Stimulated activated CD8-positive, alpha-beta memory T cell treated with anti-CD3 and anti-CD28 coated beads, Interleukin-15, amount 100 ng/mL, for 4 hours (primary cell): Measurements from ENCODE around the gene FBRSL1.

Source experiments
- DNase-seq, 2 donors: peaks; one replicate each; pipeline ENCODE4 v3.0.0-alpha.2; 2020; ENCODE audit warnings: low read depth in 2 of 2

The FBRSL1 gene

DNA sequence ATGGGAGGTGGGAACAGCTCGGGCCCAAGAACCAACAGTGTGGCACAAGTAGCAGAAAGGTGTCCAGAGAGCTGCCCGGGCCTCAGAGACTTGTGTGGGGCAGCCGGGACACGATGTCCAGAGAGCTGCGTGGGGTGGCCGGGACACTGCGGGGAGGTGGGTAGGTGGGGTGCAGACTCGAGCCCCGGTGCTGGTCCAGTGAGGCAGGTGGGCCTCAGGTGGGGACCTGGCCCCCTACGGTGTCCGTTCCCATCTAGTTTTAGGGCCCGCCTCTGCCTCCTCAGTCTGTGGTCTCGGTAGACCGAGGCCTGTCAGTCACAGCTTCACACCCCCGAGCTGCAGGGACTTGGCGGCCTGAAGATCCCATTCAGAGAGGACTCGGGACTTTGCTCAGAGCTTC is 6.3 kb upstream of the FBRSL1 start:
- DNase-seq = no peak

DNA sequence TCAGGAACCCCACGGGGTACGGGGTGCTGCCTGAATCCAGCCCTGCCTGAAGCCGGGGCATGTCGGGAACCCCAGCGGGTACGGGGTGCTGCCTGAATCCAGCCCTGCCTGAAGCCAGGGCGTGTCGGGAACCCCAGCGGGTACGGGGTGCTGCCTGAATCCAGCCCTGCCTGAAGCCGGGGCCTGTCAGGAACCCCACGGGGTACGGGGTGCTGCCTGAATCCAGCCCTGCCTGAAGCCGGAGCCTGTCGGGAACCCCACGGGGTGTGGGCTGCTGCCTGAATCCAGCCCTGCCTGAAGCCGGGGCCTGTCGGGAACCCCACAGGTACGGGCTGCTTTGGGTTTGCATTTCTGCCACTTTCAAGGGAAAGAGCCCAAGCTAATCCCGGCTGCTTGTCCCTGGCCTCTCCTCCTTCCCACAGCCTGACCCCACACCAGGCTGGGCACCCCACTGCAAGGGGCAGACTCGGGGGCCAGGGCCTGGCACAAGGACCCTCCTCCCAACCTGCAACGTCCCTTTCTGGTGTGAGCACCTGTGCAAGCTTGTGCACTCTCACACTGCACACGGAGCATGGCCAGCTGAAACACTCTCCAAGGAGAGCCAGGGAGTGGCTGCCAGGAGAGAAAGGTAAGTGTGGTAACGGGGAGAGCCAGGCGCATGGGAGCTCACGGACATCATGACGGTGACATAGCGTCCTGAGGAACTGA is 5.6 kb upstream of the FBRSL1 start:
- no peak for DNase-seq

DNA sequence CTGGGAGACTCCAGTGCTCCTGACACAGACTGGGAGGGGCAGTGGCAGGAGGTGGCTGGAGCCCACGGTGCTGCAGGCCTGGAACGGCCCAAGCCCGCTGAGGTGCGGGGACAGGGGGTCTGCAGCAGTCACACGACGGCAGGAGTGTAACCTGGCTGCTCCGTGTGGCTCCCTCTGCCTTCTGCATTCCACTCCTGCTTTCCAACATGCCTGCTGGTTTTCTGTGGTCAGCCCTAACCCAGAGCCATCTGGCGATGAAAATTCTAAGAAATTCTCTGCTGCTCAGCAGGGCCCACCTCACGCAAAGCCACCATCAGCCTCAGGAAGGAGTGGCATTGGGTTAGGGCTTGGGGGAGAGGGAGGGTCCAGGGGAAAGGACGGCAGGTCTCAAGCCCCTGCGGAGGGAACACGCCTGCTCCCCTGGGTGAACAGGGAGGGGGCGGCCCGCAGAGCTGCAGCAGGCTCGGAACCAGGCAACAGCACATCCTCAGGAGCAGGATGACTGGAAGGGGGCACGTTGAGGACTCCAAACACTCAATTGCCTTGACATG is 5.0 kb upstream of the FBRSL1 start:
- DNase-seq = no peak

DNA sequence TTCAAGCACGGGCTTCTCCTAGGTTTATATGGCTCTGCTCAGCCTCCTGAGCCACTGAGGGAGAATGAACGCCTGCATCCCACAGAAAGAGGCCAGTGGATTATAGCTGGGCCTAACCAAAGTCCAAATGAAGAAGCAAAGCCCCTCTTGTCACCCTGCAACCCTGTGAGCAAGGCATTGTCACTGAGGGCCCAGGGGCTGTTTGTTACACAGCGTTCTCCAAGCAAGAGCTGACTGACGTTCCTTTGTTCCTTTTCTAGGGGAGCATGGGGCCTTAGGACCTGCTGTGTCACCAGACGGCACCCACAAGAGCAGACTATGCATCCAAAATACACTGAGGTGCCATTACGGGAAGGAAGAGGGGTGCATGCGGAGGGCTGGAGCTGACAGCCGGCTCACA is 4.3 kb upstream of the FBRSL1 start:
- DNase-seq = no peak

DNA sequence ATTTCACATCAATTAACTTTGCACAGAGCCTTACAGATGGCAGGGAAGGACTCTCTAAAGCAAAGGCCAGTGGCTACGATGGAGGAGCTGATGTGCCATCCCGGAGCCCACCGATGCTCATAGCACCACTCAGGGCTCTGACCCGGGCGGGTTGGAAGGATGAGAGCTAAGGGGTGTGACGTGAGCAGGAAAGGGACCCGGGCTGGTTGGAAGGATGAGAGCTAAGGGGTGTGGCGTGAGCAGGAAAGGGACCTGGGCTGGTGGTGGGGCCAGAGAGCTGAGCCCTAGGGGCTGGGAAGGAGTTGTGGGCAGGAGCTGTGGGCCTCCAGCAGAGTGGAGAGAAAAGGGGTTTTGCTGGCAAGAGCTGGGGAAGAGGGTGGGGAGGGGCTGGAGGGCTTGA is 3.8 kb upstream of the FBRSL1 start:
- DNase-seq = no peak

DNA sequence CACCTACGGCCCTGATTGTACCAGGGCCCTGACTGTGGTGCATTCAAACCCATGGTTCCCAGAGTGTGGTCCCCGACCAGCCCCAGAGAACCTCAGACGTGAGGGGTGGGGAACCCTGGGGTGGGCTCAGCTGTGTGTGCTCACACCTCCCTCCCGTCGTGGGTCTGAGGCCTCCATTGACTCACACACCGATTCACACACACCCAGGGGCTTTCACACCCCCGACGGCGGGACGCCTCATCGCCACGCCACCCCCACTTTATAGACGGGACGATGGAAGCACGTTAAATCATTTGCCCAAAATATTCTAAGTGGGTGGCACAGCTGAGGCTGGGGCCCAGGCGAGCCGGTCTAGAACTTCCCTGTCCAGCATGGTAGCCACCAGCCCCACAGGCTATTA is 3.4 kb upstream of the FBRSL1 start:
- DNase-seq = no peak

DNA sequence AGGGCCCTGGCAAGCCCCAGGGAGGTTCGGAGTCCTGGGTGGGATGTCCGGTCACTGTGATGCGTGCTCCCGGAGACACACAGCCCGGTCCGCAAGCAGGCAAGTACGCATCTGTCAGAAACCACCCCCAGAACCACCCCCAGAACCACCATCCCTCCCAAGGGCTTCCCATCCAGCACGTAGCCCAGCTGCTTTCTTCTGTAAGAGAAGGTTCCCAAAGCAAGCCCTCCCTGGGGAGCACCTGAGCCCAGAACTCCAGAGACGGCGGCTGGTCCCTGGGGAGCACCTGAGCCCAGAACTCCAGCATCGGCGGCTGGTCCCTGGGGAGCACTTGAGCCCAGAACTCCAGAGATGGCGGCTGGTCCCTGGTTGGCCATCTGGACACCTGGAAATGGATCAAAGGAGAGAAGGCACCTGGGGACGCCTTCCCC is 2.6 kb upstream of the FBRSL1 start:
- DNase-seq = no peak

DNA sequence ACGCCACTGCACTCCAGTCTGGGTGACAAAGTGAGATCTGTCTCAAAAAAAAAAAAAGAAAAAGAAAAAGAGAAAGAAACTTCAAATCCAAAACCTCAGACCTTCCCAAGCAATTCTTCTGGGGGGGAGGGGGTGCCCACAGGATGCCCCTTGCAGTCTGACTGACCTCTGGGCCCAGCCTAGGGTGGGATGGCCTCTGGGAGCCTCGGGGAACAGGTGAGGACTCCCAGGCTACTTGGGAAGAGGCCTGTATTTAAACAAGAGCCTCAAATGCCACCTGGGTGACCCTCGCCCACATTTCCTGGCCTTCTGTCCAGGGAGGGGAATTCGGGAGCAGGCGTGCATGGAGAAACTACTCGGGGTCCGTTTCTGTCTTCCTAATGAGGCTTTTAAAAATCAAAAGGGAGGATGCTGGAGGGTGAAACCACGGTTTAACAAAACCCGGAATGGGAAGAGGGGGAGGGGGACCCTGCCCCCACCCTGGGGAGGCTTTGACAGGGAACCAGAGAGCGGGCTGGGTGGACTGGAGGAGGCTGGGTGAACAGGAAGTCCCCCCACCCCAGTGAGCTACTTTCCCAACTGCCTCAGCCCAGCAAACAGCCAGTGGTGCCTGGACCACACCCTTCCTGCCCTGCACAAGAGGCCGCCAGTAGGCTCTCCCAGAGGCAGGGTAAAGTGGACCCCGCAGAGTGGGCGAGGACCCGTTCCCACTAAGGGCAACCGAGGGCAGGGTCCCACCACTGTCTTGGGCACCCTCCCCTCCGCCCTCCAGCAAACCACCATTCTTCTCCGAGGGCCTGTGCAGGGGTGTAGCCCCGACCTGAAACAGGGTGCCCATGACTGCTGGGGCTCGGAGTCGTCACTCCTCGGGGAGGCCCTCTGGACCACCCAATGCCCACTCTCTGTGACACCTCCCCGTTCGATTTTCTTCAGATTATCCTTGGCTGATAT is 1.5 kb upstream of the FBRSL1 start:
- no peak for DNase-seq

DNA sequence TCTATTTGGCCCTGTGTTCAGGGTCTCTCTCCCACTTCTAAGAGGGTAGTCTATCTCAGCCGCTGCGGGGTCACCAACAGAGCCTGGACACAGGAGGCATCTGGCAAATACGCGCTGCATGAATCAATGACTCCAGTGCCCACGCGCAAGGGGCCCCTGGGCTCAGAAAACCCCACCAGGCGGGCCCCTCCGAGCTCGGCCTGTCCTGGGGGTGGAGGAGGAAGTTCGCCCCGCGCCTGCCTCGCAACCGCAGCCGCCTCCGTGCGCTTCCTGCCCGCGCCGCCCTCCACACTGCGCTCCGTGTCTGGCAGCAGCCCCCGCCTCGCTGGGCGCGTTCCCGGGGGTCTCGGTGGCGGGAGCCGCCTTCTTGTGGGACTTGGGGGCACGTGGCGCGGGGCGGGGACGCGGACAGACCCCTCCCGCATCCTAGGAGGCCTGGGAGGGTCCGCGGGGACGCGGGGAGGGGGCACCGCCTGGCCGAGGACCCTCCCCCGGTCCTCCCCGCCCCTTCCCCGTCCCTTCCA is 811 bp upstream of the FBRSL1 start:
- peak; percentile 49 to 65 for DNase-seq

DNA sequence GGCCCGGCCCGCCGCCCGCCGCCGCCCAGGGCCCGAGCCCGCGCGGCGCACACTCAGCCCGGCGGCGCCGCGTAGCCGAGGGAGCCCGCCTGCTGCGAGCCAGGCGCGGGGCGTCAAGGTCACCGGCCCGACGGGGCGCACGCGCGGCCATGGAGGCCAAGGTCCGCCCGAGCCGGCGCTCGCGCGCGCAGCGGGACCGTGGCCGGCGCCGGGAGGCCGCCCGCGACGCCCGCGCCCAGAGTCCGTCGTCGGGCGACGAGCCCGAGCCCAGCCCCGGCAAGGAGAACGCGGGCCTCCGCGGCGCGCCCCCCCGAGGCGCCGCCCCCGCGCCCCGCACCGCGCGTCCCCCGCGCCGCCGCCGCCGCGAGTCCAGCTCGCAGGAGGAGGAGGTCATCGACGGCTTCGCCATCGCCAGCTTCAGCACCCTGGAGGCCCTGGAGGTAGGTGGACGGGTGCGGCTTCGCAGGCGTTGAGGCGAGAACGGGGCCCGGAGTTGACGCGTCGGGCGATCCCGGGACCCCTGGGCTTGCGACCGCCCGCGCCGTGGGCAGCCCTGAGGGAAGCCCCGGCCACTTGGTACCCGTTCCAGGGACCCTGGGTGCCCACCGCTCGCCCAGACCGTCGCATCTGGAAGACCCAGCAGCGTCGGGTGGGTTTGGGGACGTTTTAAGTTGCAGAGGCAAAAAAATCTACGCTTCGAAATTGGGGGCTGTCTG is 629 bp downstream of the FBRSL1 start:
- DNase-seq = no peak

DNA sequence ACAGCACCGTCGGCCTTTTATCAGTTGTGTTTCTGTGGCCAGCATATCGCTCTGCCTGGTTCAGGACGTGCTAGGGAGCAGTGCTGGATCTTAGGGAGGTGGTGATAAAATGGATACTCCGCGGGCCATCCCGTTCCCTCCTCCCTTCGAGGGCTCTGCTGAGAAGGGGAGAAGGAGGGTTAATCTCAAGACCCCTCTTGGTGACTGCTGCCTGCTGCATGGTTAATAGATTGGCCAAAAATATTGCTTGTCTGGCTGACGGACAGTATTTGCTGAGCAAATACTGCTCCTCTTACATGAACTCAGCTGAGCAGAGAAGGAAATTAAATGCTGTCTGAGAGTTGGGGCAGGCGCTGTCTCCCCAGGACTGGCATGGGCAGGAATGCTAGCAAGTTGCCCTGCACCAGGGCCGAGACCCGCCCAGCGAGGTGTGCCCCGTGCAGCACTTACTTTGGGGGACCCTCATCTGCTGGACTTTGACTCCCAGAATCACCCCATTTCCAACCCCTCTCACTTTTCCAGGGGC is 1.2 kb downstream of the FBRSL1 start:
- no peak for DNase-seq

DNA sequence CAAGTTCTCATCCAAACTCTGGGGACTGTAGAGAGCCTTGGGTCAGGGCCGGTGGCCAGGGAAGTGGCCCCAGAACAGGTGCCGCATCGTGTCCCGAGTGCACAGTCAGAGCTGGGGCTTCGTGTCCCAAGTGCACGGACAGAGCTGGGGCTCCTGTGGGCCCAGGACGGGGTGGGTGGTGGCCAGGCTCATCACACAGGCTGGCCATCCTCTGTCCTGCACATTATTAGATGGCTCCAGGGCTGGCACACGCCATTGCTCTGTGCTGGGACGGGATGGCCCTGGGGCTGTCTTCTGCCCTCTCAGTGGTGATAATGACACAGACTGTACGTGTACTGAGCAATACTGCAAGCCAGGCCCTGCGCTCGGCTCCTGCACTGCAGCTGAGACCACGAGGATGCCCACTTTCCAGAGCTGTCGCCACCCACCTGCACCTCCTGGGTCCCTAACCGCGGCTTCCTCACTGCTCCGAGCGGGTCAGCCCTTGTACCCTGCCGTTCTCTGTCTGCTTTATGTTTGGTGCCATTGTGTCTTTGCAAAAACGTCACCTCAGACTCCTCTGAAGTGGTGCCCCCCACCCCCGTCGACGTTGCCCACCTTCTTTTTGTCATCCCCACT is 1.9 kb downstream of the FBRSL1 start:
- no peak for DNase-seq

DNA sequence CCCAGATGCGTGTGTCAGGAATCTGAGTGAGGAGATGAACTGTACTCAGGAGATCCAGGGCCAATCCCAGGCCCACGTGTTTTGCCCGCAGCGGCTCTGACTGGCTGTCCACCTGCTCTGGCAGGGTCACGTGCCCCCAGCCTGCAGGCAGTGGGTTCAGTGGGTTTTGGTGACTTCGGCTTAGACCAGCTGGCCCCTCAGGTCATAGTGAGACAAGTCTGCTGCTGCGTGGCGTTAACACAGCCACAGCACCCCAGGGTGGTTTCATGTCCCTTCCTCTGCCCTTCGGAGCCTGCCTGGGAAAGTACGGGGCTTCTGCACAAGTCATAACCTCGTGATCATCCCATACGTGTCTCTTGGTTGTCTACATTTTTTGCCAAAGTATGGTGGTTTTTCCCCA is 2.6 kb downstream of the FBRSL1 start:
- no peak for DNase-seq

DNA sequence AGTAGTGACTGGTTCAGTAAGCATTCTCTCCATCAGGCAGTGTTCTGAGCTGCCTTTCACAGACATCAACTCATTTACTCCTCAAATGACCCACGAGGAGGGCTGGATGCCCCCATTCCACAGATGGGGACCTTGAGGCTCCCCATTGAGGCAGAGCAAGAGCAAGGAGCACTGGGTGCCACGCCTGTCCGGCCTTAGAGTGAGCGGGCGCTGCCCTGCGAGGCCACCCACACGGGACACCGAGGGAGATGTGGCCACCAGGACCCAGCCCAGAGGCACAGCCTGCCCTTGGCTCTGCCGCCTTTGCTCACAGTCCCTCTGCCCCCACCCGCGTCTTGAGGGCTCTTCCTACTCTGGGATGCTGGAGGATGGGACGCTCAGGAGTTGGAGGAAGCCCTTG is 3.0 kb downstream of the FBRSL1 start:
- DNase-seq = no peak

DNA sequence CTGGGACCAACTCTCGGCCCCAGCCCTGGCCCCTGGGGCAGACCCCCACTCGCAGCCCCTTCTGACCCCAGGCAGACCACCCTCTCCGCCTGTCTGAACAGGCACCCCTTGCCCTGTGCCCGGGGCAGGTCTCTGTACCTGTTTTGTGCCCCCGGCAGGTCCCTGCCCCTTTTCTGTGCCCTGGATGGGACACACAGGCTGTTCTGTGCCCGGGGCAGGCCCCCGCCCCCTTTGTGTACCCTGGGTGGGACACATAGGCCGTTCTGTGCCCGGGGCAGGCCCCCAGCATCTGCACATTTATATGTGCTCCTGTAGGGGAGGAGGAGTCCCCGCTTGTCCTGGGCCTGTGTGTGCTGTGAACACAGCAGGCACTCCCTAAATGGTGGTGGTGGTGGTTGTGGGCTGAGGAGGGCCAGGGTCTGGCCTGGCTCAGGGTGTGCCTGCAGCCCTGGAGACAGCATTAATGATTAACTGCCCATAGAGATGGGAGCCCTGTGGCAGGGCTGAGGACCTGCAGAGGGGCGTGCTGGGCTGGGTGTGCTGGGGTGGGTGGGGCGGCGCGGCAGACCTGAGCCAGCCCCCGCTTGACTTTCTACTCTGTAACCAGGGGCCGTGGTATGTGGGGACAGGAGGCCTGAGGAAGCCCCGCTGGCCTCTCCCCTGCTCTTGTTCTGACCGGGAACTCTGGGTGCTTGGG is 3.7 kb downstream of the FBRSL1 start:
- no peak for DNase-seq

DNA sequence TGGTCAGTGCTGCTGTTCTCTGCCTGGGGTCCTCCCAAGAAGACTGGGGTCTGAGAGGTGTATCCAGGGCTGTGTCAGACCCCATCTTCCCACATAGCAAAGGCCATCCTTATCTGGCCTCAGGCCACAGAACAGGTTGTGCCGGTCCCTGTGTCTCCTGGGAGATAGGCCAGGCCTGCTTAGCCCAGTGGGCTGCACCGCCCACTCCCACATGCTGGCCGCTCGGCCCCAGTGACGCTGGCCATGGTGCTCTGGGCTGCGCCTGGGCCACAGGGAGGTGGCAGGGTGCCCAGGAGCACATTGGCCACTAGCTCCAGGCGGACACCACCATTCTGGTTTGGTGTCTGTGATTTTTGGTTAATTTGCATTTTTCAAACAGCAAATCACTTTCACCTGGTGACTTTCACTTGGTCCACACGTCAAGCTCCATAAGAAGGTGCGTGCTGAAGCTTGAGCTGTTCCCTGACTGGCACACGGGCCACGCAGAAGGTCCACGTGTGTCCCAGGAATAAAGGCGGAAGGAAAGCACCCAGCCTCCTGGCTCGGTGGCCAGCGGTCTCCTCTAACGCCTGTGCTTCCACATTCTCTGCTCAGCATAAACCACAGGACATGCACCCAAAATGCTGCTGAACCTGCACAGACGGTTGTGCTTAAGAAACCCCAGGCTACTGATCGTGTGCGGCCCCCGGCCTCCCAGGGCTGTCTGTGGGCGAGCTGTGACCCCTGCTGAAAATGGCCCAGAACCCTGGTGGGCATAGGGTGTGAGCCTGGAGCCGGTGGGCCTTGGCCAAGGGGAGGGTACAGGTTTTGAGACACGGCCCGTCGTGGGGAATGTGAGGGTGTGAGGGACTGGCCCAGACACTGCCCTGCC is 4.6 kb downstream of the FBRSL1 start:
- DNase-seq = no peak

DNA sequence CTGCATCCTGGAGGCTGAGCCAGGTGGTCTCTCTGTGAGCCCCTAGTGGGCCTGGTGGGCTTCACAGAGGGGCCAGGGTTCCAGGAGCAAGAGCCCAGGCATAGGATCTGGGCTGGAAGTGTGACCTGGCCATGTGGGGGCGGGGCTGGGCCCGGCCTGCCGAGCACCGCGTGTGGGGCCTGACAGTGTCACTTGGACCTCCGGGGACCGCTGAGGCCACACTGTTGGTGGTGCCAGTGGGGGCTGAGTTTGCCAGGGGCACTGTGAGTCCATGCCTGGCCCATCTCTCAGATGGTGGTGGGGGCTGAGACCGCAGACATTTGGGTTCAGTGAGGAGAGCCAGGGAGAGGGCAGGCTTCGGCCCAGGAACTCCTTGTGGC is 5.2 kb downstream of the FBRSL1 start:
- no peak for DNase-seq

DNA sequence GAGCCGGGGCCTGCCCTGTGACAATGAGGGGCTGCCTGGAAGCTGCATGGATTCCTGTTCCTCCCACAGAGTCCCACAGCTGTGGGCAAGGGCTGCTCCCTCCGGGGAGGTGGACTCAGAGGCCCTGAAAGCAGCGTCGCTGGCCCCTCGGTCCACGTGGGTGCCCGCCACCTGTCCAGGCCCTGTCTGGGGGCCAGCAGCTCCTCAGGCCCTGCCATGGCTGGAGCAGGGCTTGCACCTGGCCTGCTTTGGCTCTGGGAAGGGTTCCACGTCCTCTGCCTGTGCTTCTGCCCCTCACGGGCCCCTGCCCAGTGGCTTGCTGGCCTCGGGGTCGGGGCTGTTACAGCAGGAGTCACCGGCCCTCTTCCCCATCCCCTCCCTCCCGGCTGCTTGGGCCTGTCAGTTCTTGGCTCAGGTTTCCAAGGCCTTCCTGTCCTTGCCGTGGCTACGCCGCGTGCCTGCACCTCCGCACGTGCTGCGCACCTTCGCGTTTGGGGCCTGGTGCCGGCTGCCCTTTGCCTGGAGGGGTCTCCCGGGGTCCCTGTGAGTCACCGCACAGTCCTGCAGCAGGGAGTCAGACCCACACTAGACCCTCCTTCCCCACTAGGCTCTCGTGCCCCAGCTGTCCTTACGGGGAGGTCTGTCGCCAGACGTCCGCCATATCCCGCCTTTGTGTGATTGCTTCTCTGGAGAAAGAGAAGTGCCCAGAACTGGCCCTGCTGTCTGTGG is 5.8 kb downstream of the FBRSL1 start:
- DNase-seq = no peak

DNA sequence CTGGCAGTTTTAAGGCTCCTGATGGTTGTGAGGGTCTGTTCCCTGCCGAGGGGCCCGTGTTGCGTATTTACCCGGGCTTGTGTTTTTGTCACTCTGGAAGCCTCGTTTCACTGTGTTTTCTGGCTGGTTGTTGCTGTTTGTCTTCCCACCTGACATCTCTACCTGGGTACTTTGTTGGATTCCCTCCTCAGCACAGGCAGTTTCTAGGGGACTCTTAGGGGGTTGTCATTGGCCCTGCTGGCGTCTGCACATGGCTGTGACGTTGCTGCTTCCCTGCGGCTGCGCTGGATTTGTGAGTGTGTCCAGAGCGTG is 6.4 kb downstream of the FBRSL1 start:
- no peak for DNase-seq
